Measurements from ENCODE around the gene AP2B1. TPM values are rescaled to one million over a fixed set of nuclear protein-coding genes. Genes with fewer than 3 reads are reported as not detected.
"Not testable (repeated sequence)": the region's sequence is repeated elsewhere in the genome, so short reads cannot be mapped to it uniquely, and the experiment has no call there.

The AP2B1 gene
- total RNA-seq, 5 donors from 2014 or later (not counting 1 experiment from before 2014, with no cell fraction given) = 106 to 157 (median 134) TPM

DNA sequence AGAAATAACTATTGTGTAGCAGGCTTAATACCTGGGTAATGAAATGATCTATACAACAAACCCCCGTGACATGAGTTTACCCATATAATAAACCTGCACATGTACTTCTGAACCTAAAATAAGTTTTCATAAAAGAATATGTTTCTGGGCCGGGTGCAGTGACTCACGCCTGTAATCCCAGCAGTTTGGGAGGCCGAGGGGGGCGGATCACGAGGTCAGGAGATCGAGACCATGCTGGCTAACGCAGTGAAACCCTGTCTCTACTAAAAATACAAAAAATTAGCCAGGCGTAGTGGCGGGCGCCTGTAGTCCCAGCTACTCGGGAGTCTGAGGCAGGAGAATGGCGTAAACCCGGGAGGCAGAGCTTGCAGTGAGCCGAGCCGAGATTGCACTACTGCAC is 23.9 kb upstream of the AP2B1 start:
- not testable (repeated sequence) for H3K9me3 ChIP-seq; H3K27ac Mint-ChIP-seq; H3K4me3 Mint-ChIP-seq; DNase-seq; ATAC-seq (replicated peaks in 1 of 4); H3K27ac ChIP-seq (ENCODE audit: low read length); H3K36me3 Mint-ChIP-seq; H3K4me1 ChIP-seq (ENCODE audit: control insufficient read depth in 1 of 2, extremely low read depth in 1 of 2, insufficient read depth in 2 of 2, low read length in 2 of 2); H3K27me3 Mint-ChIP-seq; H3K4me3 ChIP-seq (ENCODE audit: control insufficient read depth in 1 of 2, extremely low read depth in 1 of 2, low read length in 1 of 2); H3K9me3 Mint-ChIP-seq; H3K36me3 ChIP-seq (ENCODE audit: control insufficient read depth in 2 of 2, extremely low read depth in 1 of 2, insufficient read depth in 1 of 2, low read length in 1 of 2)
- CTCF ChIA-PET = interaction anchor here in 1 of 2 donors (0.6 kb wide), 1 partner anchor 179 kb away, joined by 4 read pairs; no protein-coding TSS in a partner anchor
- H3K27me3 ChIP-seq (replicated peaks in 1 of 2; ENCODE audit: control insufficient read depth in 2 of 2, extremely low read depth in 1 of 2, insufficient read depth in 2 of 2, low read length in 1 of 2) = peaks cover 0 to 15% of the 10 kb centered on the region in 2 experiments
- WGBS (ENCODE audit: insufficient coverage) = 93% methylated on average over 9 of the region's 16 CpGs
- POLR2A ChIA-PET = interaction anchor here (0.6 to 0.7 kb wide), 3 partner anchors 15 to 80 kb away, joined by 3 to 9 read pairs (median 5); partner anchors contain the start of gene PEX12 (in 1 of the 2)
- peaks cover 8 to 14% (median 10%) of the 10 kb centered on the region in 3 donors for H3K4me1 Mint-ChIP-seq

DNA sequence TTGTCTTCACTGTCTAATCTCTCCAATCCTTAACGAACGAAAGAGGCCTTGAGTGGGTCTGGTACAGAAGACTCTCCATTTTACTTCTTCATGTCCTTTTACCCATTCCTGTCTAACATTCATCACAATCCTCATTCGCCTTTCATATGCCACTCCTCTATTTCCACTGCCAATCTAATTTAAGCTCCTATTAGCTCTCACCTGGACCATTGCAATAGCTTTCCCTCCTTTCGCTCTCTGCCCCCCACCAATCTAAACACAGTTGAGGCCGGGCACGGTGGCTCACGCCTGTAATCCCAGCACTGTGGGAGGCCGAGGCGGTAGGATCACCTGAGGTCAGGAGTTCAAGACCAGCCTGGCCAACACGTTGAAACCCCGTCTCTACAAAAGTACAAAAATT is 20.2 kb upstream of the AP2B1 start:
- POLR2A ChIA-PET = interaction anchor here (0.6 to 1.9 kb wide), 3 partner anchors 12 to 84 kb away, joined by 5 to 9 read pairs (median 8); partner anchors contain the start of gene PEX12 (in 1 of the 2)
- Mint-ChIP-seq H3K27ac (peak overlapping the region; percentile 21 to 39), H3K27me3 (peaks cover 0 to 2% of the 10 kb centered on the region in 2 donors), H3K4me3 (peak overlapping the region; percentile 95 to 97 (median 96)), H3K4me1 (peaks cover 34 to 43% (median 36%) of the 10 kb centered on the region in 3 donors), H3K36me3 (no peaks in the 10 kb centered on the region), H3K9me3 (no peaks in the 10 kb centered on the region)
- CTCF ChIA-PET = interaction anchor here in 1 of 2 donors (0.9 kb wide), 1 partner anchor 24 kb away, joined by 3 read pairs; no protein-coding TSS in a partner anchor
- 97% methylated on average over 6 of the region's 11 CpGs for WGBS (ENCODE audit: insufficient coverage)
- H3K36me3 ChIP-seq (ENCODE audit: control insufficient read depth in 2 of 2, extremely low read depth in 1 of 2, insufficient read depth in 1 of 2, low read length in 1 of 2) = no peaks in the 10 kb centered on the region
- H3K27ac ChIP-seq (ENCODE audit: low read length) = no peak overlapping the region
- H3K4me3 ChIP-seq (ENCODE audit: control insufficient read depth in 1 of 2, extremely low read depth in 1 of 2, low read length in 1 of 2) = peak overlapping the region in 1 of 2 donors; percentile 96
- ATAC-seq (replicated peaks in 1 of 4) (no peak), DNase-seq (no peak)
- no peaks in the 10 kb centered on the region for H3K9me3 ChIP-seq
- peaks cover 3 to 28% of the 10 kb centered on the region in 2 experiments for H3K4me1 ChIP-seq (ENCODE audit: control insufficient read depth in 1 of 2, extremely low read depth in 1 of 2, insufficient read depth in 2 of 2, low read length in 2 of 2)
- H3K27me3 ChIP-seq (replicated peaks in 1 of 2; ENCODE audit: control insufficient read depth in 2 of 2, extremely low read depth in 1 of 2, insufficient read depth in 2 of 2, low read length in 1 of 2) = peaks cover 0 to 6% of the 10 kb centered on the region in 2 experiments

- CTCF ChIA-PET = interaction anchor here (0.5 to 1.0 kb wide), 3 partner anchors 10 to 34 kb away, joined by 3 to 9 read pairs (median 4); partner anchors contain the start of gene PEX12 (in 1 of the 2)
- peak; percentile 20 to 35 (median 24) for ATAC-seq (replicated peaks in 1 of 4)
- Mint-ChIP-seq H3K9me3 (no peaks in the 10 kb centered on the region), H3K27me3 (no peaks in the 10 kb centered on the region), H3K27ac (peak overlapping the region; percentile 83 to 95), H3K36me3 (no peaks in the 10 kb centered on the region), H3K4me1 (peaks cover 34 to 43% (median 36%) of the 10 kb centered on the region in 3 donors), H3K4me3 (peak overlapping the region; percentile 95 to 97 (median 96))
- H3K9me3 ChIP-seq = no peaks in the 10 kb centered on the region
- POLR2A ChIA-PET = interaction anchor here (0.5 to 1.9 kb wide), 4 partner anchors 10 to 33 kb away, joined by 3 to 8 read pairs (median 4); partner anchors contain the start of genes PEX12 (in 2 of the 2) and AP2B1 (in 1 of the 2)
- WGBS (ENCODE audit: insufficient coverage) = 7% methylated on average over 5 of the region's 15 CpGs
- no peaks in the 10 kb centered on the region for H3K27me3 ChIP-seq (replicated peaks in 1 of 2; ENCODE audit: control insufficient read depth in 2 of 2, extremely low read depth in 1 of 2, insufficient read depth in 2 of 2, low read length in 1 of 2)
- H3K4me3 ChIP-seq (ENCODE audit: control insufficient read depth in 1 of 2, extremely low read depth in 1 of 2, low read length in 1 of 2) = peak overlapping the region; percentile 62 to 96
- H3K4me1 ChIP-seq (ENCODE audit: control insufficient read depth in 1 of 2, extremely low read depth in 1 of 2, insufficient read depth in 2 of 2, low read length in 2 of 2) = peaks cover 3 to 28% of the 10 kb centered on the region in 2 experiments
- DNase-seq = peak in 14 of 35 experiments; percentile 5 to 44 (median 14)
- no peaks in the 10 kb centered on the region for H3K36me3 ChIP-seq (ENCODE audit: control insufficient read depth in 2 of 2, extremely low read depth in 1 of 2, insufficient read depth in 1 of 2, low read length in 1 of 2)
- peak overlapping the region; percentile 78 for H3K27ac ChIP-seq (ENCODE audit: low read length)
These were observed 18.6 kb upstream of the AP2B1 start for GRCh38 chr17:35568561-35568960.

DNA sequence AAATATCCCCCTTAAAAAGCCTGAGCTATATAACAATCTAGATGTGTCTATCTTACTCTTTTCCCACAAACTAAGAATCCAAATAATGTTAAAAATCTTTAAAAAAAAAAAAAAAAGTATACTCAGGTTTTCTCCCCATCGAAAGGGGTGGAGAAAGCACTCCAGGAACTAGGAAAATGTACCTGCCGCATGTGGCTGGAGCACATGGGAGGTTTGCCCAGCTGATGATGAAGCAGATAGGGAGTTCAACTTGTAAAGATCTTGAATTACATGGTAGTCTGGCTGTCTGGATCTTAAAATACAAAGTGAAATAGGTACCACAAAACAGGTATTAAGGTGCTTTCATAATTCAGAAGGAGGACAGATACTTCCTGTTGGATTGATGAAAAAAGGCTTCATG is 17.7 kb upstream of the AP2B1 start:
- H3K36me3 Mint-ChIP-seq = no peaks in the 10 kb centered on the region
- Histone ChIP-seq H3K4me3 (ENCODE audit: control insufficient read depth in 1 of 2, extremely low read depth in 1 of 2, low read length in 1 of 2) (no peak overlapping the region), H3K27me3 (replicated peaks in 1 of 2; ENCODE audit: control insufficient read depth in 2 of 2, extremely low read depth in 1 of 2, insufficient read depth in 2 of 2, low read length in 1 of 2) (no peaks in the 10 kb centered on the region), H3K36me3 (ENCODE audit: control insufficient read depth in 2 of 2, extremely low read depth in 1 of 2, insufficient read depth in 1 of 2, low read length in 1 of 2) (peaks cover 0 to under 1% of the 10 kb centered on the region in 2 donors), H3K4me1 (ENCODE audit: control insufficient read depth in 1 of 2, extremely low read depth in 1 of 2, insufficient read depth in 2 of 2, low read length in 2 of 2) (peaks cover 3 to 28% of the 10 kb centered on the region in 2 experiments), H3K9me3 (no peaks in the 10 kb centered on the region), H3K27ac (ENCODE audit: low read length) (no peak overlapping the region)
- 100% methylated on average over 1 of the region's 2 CpGs for WGBS (ENCODE audit: insufficient coverage)
- H3K27me3 Mint-ChIP-seq = no peaks in the 10 kb centered on the region
- peak overlapping the region; percentile 5 to 28 for H3K27ac Mint-ChIP-seq
- H3K4me1 Mint-ChIP-seq = peaks cover 34 to 43% (median 36%) of the 10 kb centered on the region in 3 donors
- ATAC-seq (replicated peaks in 1 of 4) (no peak), DNase-seq (no peak)
- ChIA-PET CTCF (interaction anchor here in 1 of 2 donors (0.7 kb wide), 2 partner anchors 20 to 142 kb away, joined by 3 read pairs; no protein-coding TSS in a partner anchor), POLR2A (no interaction called here)
- H3K4me3 Mint-ChIP-seq = peak overlapping the region; percentile 60 to 97 (median 95)
- no peaks in the 10 kb centered on the region for H3K9me3 Mint-ChIP-seq

DNA sequence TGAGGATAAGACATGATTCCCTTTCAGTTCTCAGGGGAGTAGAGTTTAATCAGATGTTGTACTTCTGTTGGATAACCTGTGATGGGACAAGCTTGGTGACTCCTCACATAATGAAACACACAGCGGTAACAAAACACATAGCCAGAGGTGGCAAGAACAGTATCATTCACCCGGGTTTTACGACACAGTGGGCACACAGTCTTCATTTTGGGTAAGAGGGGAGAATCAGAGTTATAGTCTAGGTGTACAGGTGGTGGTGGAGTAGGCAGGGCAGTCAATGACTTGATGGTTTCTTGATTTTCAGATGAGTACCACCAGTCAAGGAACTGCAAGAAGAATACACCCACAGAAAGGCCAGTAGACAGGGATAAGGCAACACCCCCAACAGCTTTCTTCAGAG is 11.4 kb upstream of the AP2B1 start:
- ChIA-PET POLR2A (interaction anchor here (0.6 to 0.7 kb wide), 4 partner anchors 10 to 243 kb away, joined by 3 to 8 read pairs (median 4); no protein-coding TSS in a partner anchor), CTCF (interaction anchor here in 1 of 2 donors (0.7 to 1.7 kb wide), 2 partner anchors 262 to 595 kb away, joined by 4 to 6 read pairs; no protein-coding TSS in a partner anchor)
- H3K27ac Mint-ChIP-seq = peak overlapping the region; percentile 2 to 99
- H3K4me3 Mint-ChIP-seq = no peak overlapping the region
- ATAC-seq (replicated peaks in 1 of 4) = no peak
- no peak overlapping the region for H3K27ac ChIP-seq (ENCODE audit: low read length)
- H3K4me1 Mint-ChIP-seq = peaks cover 30 to 39% (median 34%) of the 10 kb centered on the region in 3 donors
- H3K36me3 Mint-ChIP-seq = peaks cover 5% of the 10 kb centered on the region
- no peaks in the 10 kb centered on the region for H3K9me3 Mint-ChIP-seq
- no peaks in the 10 kb centered on the region for H3K9me3 ChIP-seq
- 100% methylated on average over 2 of the region's 3 CpGs for WGBS (ENCODE audit: insufficient coverage)
- no peak overlapping the region for H3K4me3 ChIP-seq (ENCODE audit: control insufficient read depth in 1 of 2, extremely low read depth in 1 of 2, low read length in 1 of 2)
- H3K27me3 Mint-ChIP-seq = no peaks in the 10 kb centered on the region
- no peak for DNase-seq
- H3K27me3 ChIP-seq (replicated peaks in 1 of 2; ENCODE audit: control insufficient read depth in 2 of 2, extremely low read depth in 1 of 2, insufficient read depth in 2 of 2, low read length in 1 of 2) = no peaks in the 10 kb centered on the region
- H3K4me1 ChIP-seq (ENCODE audit: control insufficient read depth in 1 of 2, extremely low read depth in 1 of 2, insufficient read depth in 2 of 2, low read length in 2 of 2) = peaks cover 14 to 15% of the 10 kb centered on the region in 2 experiments
- H3K36me3 ChIP-seq (ENCODE audit: control insufficient read depth in 2 of 2, extremely low read depth in 1 of 2, insufficient read depth in 1 of 2, low read length in 1 of 2) = peaks cover 2 to 8% of the 10 kb centered on the region in 2 donors

DNA sequence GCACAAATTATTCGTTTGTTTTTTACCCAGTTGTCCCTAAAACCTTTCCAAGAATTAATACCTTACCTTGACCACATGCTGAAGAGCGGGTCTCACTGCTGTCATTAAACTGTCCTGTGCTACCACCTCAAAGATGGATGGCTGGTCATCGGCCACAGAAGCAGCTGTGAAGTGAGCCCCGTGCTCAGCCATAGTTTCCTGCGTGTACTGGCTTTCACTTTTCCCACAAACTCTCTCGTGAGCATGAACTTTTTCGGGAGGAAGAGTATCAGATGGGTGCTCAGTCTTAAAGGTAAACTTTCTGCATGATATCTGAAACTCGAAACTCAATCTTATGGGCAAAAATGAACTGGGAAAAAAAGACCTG is 9.3 kb upstream of the AP2B1 start:
- peaks cover 27 to 36% (median 28%) of the 10 kb centered on the region in 3 donors for H3K4me1 Mint-ChIP-seq
- CTCF ChIA-PET = interaction anchor here in 1 of 2 donors (0.9 to 2.7 kb wide), 5 partner anchors 9 to 488 kb away, joined by 3 to 12 read pairs (median 6); partner anchors contain the start of gene AP2B1

More for the DNA sequence above, 9.3 kb upstream of the AP2B1 start:
- Mint-ChIP-seq H3K9me3 (no peaks in the 10 kb centered on the region), H3K36me3 (peaks cover 5% of the 10 kb centered on the region), H3K4me3 (peak overlapping the region; percentile 94 to 97 (median 97)), H3K27me3 (no peaks in the 10 kb centered on the region), H3K27ac (peak overlapping the region; percentile 99)
- POLR2A ChIA-PET = interaction anchor here (0.5 to 1.2 kb wide), 8 partner anchors 8 to 231 kb away, joined by 3 to 10 read pairs (median 3); partner anchors contain the start of genes AP2B1 (in 2 of the 2) and TAF15 (in 1 of the 2)
- H3K4me1 ChIP-seq (ENCODE audit: control insufficient read depth in 1 of 2, extremely low read depth in 1 of 2, insufficient read depth in 2 of 2, low read length in 2 of 2) = peaks cover 14 to 15% of the 10 kb centered on the region in 2 experiments
- peak overlapping the region; percentile 78 to 89 for H3K4me3 ChIP-seq (ENCODE audit: control insufficient read depth in 1 of 2, extremely low read depth in 1 of 2, low read length in 1 of 2)
- WGBS (ENCODE audit: insufficient coverage) = 9% methylated on average over 3 of the region's 8 CpGs
- peak overlapping the region; percentile 94 for H3K27ac ChIP-seq (ENCODE audit: low read length)
- H3K36me3 ChIP-seq (ENCODE audit: control insufficient read depth in 2 of 2, extremely low read depth in 1 of 2, insufficient read depth in 1 of 2, low read length in 1 of 2) = peaks cover 2 to 8% of the 10 kb centered on the region in 2 donors
- ATAC-seq (replicated peaks in 1 of 4) (no peak), DNase-seq (no peak)
- no peaks in the 10 kb centered on the region for H3K9me3 ChIP-seq
- no peaks in the 10 kb centered on the region for H3K27me3 ChIP-seq (replicated peaks in 1 of 2; ENCODE audit: control insufficient read depth in 2 of 2, extremely low read depth in 1 of 2, insufficient read depth in 2 of 2, low read length in 1 of 2)
